Measurements from ENCODE around the gene PKDCC. TPM values are rescaled to one million over a fixed set of nuclear protein-coding genes. Genes with fewer than 3 reads are reported as not detected.

The PKDCC gene
- total and polyA plus RNA-seq, 2 of the 13 experiments (the other 11 are each of a cell fraction or from before 2014, with no cell fraction given): 52.6 to 58.8 TPM

- TF ChIP-seq, protein P1, sequence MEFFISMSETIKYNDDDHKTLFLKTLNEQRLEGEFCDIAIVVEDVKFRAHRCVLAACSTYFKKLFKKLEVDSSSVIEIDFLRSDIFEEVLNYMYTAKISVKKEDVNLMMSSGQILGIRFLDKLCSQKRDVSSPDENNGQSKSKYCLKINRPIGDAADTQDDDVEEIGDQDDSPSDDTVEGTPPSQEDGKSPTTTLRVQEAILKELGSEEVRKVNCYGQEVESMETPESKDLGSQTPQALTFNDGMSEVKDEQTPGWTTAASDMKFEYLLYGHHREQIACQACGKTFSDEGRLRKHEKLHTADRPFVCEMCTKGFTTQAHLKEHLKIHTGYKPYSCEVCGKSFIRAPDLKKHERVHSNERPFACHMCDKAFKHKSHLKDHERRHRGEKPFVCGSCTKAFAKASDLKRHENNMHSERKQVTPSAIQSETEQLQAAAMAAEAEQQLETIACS (CRISPR knock-in tag; IDR thresholded peaks at IDR 0.05): no peak
- peak in 1 of 2 experiments; percentile 49; a peak in 1 of 4 replicates for TF ChIP-seq EP300 (IDR thresholded peaks at IDR 0.05; ENCODE audit: low read depth in 2 of 2, low read length in 2 of 2)
- 0 out of 2 replicates have a peak, but pooled peaks have one; percentile 55 for TF ChIP-seq EP300 (CRISPR knock-in tag; IDR thresholded peaks at IDR 0.05; ENCODE audit: borderline replicate concordance)
- no peak for TF ChIP-seq THYN1 (CRISPR knock-in tag; IDR thresholded peaks at IDR 0.05; ENCODE audit: borderline replicate concordance, low read depth)
- no peak for TF ChIP-seq ZNF564 (CRISPR knock-in tag; IDR thresholded peaks at IDR 0.05)
- TF ChIP-seq LCORL (IDR thresholded peaks at IDR 0.05): no peak
- TF ChIP-seq LCORL (CRISPR knock-in tag; IDR thresholded peaks at IDR 0.05): peak; percentile 50; the same call in 1 of the 2 replicates
- TF ChIP-seq KDM5B (CRISPR knock-in tag; IDR thresholded peaks at IDR 0.05; ENCODE audit: borderline replicate concordance): peak; percentile 55
- peak; percentile 4; the same call in 1 of the 2 replicates for TF ChIP-seq MEIS2 (CRISPR knock-in tag; IDR thresholded peaks at IDR 0.05)
- TF ChIP-seq TBX2 (CRISPR knock-in tag; IDR thresholded peaks at IDR 0.05; ENCODE audit: borderline replicate concordance): peak; percentile 74
- TF ChIP-seq HOXA7 (CRISPR knock-in tag; IDR thresholded peaks at IDR 0.05): no peak
- no peak for TF ChIP-seq SOX13 (IDR thresholded peaks at IDR 0.05)
- peak in 1 of 2 experiments; percentile 55; a peak in 1 of 4 replicates for TF ChIP-seq SOX13 (CRISPR knock-in tag; conservative IDR thresholded peaks at IDR 0.05 in 1 of 2, IDR thresholded peaks at IDR 0.05 in 1 of 2)
- TF ChIP-seq ZBTB38 (CRISPR knock-in tag; IDR thresholded peaks at IDR 0.05): no peak
- peak; percentile 54; the same call in 1 of the 2 replicates for TF ChIP-seq ZNF547 (CRISPR knock-in tag; IDR thresholded peaks at IDR 0.05)
- no peak for TF ChIP-seq FOXJ3 (CRISPR knock-in tag; IDR thresholded peaks at IDR 0.05; ENCODE audit: borderline replicate concordance)
- peak; percentile 24 to 97; a peak in 2 of 4 replicates for TF ChIP-seq ATF4 (CRISPR knock-in tag; IDR thresholded peaks at IDR 0.05)
- TF ChIP-seq, protein P2, sequence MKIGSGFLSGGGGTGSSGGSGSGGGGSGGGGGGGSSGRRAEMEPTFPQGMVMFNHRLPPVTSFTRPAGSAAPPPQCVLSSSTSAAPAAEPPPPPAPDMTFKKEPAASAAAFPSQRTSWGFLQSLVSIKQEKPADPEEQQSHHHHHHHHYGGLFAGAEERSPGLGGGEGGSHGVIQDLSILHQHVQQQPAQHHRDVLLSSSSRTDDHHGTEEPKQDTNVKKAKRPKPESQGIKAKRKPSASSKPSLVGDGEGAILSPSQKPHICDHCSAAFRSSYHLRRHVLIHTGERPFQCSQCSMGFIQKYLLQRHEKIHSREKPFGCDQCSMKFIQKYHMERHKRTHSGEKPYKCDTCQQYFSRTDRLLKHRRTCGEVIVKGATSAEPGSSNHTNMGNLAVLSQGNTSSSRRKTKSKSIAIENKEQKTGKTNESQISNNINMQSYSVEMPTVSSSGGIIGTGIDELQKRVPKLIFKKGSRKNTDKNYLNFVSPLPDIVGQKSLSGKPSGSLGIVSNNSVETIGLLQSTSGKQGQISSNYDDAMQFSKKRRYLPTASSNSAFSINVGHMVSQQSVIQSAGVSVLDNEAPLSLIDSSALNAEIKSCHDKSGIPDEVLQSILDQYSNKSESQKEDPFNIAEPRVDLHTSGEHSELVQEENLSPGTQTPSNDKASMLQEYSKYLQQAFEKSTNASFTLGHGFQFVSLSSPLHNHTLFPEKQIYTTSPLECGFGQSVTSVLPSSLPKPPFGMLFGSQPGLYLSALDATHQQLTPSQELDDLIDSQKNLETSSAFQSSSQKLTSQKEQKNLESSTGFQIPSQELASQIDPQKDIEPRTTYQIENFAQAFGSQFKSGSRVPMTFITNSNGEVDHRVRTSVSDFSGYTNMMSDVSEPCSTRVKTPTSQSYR (CRISPR knock-in tag; IDR thresholded peaks at IDR 0.05; ENCODE audit: borderline replicate concordance): peak; percentile 87; the same call in 1 of the 2 replicates
- TF ChIP-seq YEATS4 (CRISPR knock-in tag; IDR thresholded peaks at IDR 0.05; ENCODE audit: borderline replicate concordance): peak; percentile 25; the same call in 1 of the 2 replicates
- TF ChIP-seq ARID4A (CRISPR knock-in tag; IDR thresholded peaks at IDR 0.05; ENCODE audit: borderline replicate concordance): peak; percentile 42; the same call in 1 of the 2 replicates
Observed at GRCh38 chr2:42046819-42047487, 868 bp upstream of the PKDCC start (continued).

Data from HepG2 (cell line).